ENCODE measurements around the gene CRYBG1. TPM values are rescaled to one million over a fixed set of nuclear protein-coding genes. Genes with fewer than 3 reads are reported as not detected.

Gene CRYBG1
- total RNA-seq, 1 donor from 2014 or later, result 27.5 TPM

- H3K4me1 Mint-ChIP-seq (ENCODE audit: low read depth), result peaks cover 8% of the 10 kb centered on the region
- H3K9me3 Mint-ChIP-seq, result no peaks in the 10 kb centered on the region
- no peak overlapping the region for H3K4me3 Mint-ChIP-seq (ENCODE audit: low read depth)
- H3K27ac Mint-ChIP-seq, result no peak overlapping the region
- H3K36me3 Mint-ChIP-seq (ENCODE audit: low read depth), result no peaks in the 10 kb centered on the region
- DNase-seq (ENCODE audit: low spot score), result peak; percentile 40
- intact Hi-C loops (cut with micrococcal nuclease), result loop anchor here (2.0 to 5.0 kb wide), 3 partner anchors 173 to 639 kb away; no protein-coding TSS in a partner anchor
- H3K27me3 Mint-ChIP-seq (ENCODE audit: low read depth), result peaks cover 22% of the 10 kb centered on the region
Observed at GRCh38 chr6:106339334-106340029, 21.0 kb upstream of the CRYBG1 start.

- no peak for DNase-seq (ENCODE audit: low spot score)
- no peaks in the 10 kb centered on the region for H3K36me3 Mint-ChIP-seq (ENCODE audit: low read depth)
- intact Hi-C loops (cut with micrococcal nuclease), result no loop called here
- H3K27ac Mint-ChIP-seq, result no peak overlapping the region
- H3K4me1 Mint-ChIP-seq (ENCODE audit: low read depth), result peaks cover 5% of the 10 kb centered on the region
- peaks cover 30% of the 10 kb centered on the region for H3K27me3 Mint-ChIP-seq (ENCODE audit: low read depth)
- H3K9me3 Mint-ChIP-seq, result peaks cover 2% of the 10 kb centered on the region
- no peak overlapping the region for H3K4me3 Mint-ChIP-seq (ENCODE audit: low read depth)
Observed at GRCh38 chr6:106347219-106347618, 13.3 kb upstream of the CRYBG1 start.

DNA sequence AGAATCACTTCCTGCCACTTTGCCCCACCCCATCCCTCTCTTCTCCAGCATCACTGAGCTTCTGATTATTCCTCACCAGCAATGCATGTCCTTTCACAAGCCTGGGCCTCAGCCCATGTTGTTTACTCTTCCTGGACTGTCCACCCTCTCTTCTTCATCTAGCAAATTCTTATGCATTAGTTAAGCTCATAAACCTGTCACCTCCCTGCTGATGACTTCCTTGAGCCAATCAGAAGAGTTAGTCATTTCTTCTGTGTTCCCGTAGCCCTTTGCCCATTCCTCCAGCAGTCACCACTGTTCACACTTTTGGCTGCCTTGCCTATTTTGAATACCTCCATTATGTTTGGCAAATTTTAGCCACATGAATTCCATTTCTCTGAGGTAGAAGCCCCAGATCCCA, 4.1 kb upstream of the CRYBG1 start:
- no peak for DNase-seq (ENCODE audit: low spot score)
- Mint-ChIP-seq H3K4me3 (ENCODE audit: low read depth) (no peak overlapping the region), H3K4me1 (ENCODE audit: low read depth) (peaks cover 8% of the 10 kb centered on the region), H3K27me3 (ENCODE audit: low read depth) (peaks cover 64% of the 10 kb centered on the region), H3K27ac (no peak overlapping the region), H3K36me3 (ENCODE audit: low read depth) (no peaks in the 10 kb centered on the region), H3K9me3 (peaks cover 7% of the 10 kb centered on the region)
- intact Hi-C loops (cut with micrococcal nuclease), result no loop called here

DNA sequence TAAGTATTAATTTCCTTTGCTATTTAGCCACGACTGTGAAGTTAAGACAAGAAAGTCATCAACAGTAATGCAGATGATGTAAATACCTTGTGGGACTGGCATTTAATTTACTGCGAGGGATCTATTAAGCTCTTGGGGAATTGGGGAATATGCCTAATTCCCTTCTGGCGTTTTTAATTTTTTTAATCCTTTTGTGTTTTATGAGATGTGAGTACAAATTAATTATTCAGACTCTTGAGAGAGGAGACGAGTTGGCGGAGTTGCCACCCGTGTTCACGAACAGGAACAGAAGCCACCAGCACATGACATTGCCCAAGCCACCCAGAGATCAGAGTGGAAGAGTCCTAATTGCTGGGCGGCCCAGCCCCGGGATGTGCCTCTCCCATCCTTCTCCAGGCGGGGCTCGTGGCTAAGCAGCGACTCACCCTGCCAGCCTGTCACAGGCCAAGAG, 533 bp upstream of the CRYBG1 start:
- peaks cover 9% of the 10 kb centered on the region for H3K4me1 Mint-ChIP-seq (ENCODE audit: low read depth)
- peaks cover 53% of the 10 kb centered on the region for H3K27me3 Mint-ChIP-seq (ENCODE audit: low read depth)
- intact Hi-C loops (cut with micrococcal nuclease), result loop anchor here (10.0 kb wide), 1 partner anchor 615 kb away; the partner anchor contains the start of gene CD24

GRCh38 chr6:106360989-106361430, 493 bp downstream of the CRYBG1 start:
- Mint-ChIP-seq H3K4me1 (ENCODE audit: low read depth) (peaks cover 9% of the 10 kb centered on the region), H3K27ac (no peak overlapping the region), H3K36me3 (ENCODE audit: low read depth) (no peaks in the 10 kb centered on the region), H3K9me3 (no peaks in the 10 kb centered on the region), H3K27me3 (ENCODE audit: low read depth) (peaks cover 45% of the 10 kb centered on the region), H3K4me3 (ENCODE audit: low read depth) (peak overlapping the region; percentile 79)
- no peak for DNase-seq (ENCODE audit: low spot score)
- intact Hi-C loops (cut with micrococcal nuclease), result loop anchor here (10.0 kb wide), 1 partner anchor 614 kb away; the partner anchor contains the start of gene CD24

More for the DNA sequence above, 533 bp upstream of the CRYBG1 start:
- Mint-ChIP-seq H3K4me3 (ENCODE audit: low read depth) (peak overlapping the region; percentile 62), H3K36me3 (ENCODE audit: low read depth) (no peaks in the 10 kb centered on the region), H3K27ac (no peak overlapping the region), H3K9me3 (no peaks in the 10 kb centered on the region)
- DNase-seq (ENCODE audit: low spot score), result no peak

DNA sequence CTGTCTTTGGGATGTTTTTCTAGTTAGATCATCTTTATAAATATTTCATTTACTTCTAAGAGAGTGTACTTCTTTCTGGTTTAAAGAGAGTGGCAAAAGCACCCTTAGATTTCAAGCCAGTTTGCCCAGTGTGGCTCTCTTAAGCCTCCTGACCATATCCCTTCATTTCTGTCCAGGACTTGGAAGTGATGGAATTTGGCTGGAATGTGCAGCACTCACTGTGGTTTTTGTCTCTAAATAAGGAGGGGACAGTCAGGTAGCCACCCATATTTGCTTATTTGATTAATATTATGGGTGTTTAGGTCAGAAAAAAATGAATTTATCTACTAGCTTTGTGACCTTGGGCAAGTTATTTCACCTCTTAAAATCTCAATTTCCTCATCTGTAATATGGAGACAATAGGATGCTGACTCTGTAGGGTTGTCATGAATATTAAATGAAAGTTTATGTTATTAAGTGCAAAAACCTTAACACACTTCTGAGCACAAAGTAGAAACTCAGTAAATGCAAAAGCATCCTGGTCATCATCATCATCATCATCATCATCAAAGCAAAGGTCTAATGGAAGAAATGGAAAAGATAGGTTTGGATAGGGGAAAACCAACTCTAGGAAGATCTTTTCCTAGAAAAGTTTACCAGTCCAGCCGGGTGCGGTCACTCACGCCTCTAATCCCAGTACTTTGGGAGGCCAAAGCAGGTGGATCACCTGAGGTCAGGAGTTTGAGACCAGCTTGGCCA, 3.1 kb downstream of the CRYBG1 start:
- no peak overlapping the region for H3K4me3 Mint-ChIP-seq (ENCODE audit: low read depth)
- no peak overlapping the region for H3K27ac Mint-ChIP-seq
- no peak for DNase-seq (ENCODE audit: low spot score)
- intact Hi-C loops (cut with micrococcal nuclease), result loop anchor here (10.0 kb wide), 1 partner anchor 611 kb away; the partner anchor contains the start of gene CD24
- peaks cover 9% of the 10 kb centered on the region for H3K4me1 Mint-ChIP-seq (ENCODE audit: low read depth)
- peaks cover 35% of the 10 kb centered on the region for H3K27me3 Mint-ChIP-seq (ENCODE audit: low read depth)
- no peaks in the 10 kb centered on the region for H3K9me3 Mint-ChIP-seq
- no peaks in the 10 kb centered on the region for H3K36me3 Mint-ChIP-seq (ENCODE audit: low read depth)

- intact Hi-C loops (cut with micrococcal nuclease), result loop anchor here (10.0 kb wide), 1 partner anchor 605 kb away; the partner anchor contains the start of gene CD24
- DNase-seq (ENCODE audit: low spot score), result no peak
- Mint-ChIP-seq H3K27me3 (ENCODE audit: low read depth) (peaks cover 10% of the 10 kb centered on the region), H3K4me1 (ENCODE audit: low read depth) (peaks cover 21% of the 10 kb centered on the region), H3K9me3 (no peaks in the 10 kb centered on the region), H3K27ac (no peak overlapping the region), H3K36me3 (ENCODE audit: low read depth) (no peaks in the 10 kb centered on the region), H3K4me3 (ENCODE audit: low read depth) (no peak overlapping the region)
Observed at GRCh38 chr6:106369739-106370138, 9.2 kb downstream of the CRYBG1 start.

DNA sequence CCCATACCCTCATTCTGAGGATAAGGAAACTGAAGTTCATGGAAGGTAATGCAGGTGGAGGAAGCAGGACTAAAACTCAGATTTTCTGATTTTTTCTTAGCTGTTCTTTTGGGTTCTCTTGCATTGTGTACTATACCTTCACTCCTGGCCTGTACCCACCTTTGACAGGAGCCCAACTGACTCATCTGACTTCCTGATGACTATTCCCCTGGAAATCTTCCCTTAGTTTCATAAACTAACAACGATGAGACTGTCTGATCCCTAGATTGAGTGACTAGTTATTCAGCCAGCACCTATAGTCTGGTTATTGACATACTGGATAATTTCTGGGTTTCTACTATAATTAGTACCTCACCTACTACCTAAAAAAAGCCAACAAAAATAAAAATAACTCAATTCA, 10.1 kb downstream of the CRYBG1 start:
- Mint-ChIP-seq H3K27ac (no peak overlapping the region), H3K4me1 (ENCODE audit: low read depth) (peaks cover 21% of the 10 kb centered on the region), H3K27me3 (ENCODE audit: low read depth) (peaks cover 10% of the 10 kb centered on the region), H3K9me3 (no peaks in the 10 kb centered on the region), H3K36me3 (ENCODE audit: low read depth) (no peaks in the 10 kb centered on the region), H3K4me3 (ENCODE audit: low read depth) (no peak overlapping the region)
- DNase-seq (ENCODE audit: low spot score), result no peak
- intact Hi-C loops (cut with micrococcal nuclease), result no loop called here

DNA sequence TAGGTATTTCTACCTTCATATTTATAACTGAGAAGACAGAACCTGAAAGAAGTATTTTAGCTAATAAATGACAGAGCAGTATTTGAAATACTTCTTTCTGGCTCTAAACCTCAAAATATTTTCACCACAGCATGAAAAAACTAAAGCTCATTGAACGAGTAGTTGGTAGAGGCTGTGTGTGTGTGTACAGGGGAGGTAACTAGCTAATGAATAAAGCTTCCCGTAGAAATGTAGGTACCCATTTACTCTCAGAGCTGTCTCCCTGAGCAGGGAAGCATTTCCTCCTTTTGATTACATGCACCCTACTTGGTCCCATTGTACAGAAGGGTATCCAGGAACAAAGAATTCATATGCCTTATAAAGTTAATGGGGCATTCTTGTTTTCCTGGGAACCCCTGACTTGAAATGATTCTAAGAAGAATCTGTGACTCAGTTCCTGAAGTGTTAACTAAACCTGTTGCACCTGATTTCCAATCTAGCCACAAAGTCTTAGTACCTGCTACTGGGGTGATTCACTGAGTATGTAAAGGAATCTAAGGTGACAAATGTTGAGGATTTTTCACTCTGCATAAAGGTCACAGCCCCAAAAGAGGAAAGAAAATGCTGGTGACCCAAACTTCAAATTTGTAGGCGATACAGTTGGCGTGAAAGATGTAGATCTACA, 12.5 kb downstream of the CRYBG1 start:
- Mint-ChIP-seq H3K27me3 (ENCODE audit: low read depth) (no peaks in the 10 kb centered on the region), H3K4me1 (ENCODE audit: low read depth) (peaks cover 27% of the 10 kb centered on the region), H3K4me3 (ENCODE audit: low read depth) (peak overlapping the region; percentile 17), H3K36me3 (ENCODE audit: low read depth) (no peaks in the 10 kb centered on the region), H3K27ac (peak overlapping the region; percentile 63), H3K9me3 (no peaks in the 10 kb centered on the region)
- DNase-seq (ENCODE audit: low spot score), result no peak
- intact Hi-C loops (cut with micrococcal nuclease), result no loop called here

- Mint-ChIP-seq H3K27ac (peak overlapping the region; percentile 62), H3K27me3 (ENCODE audit: low read depth) (peaks cover 2% of the 10 kb centered on the region), H3K4me1 (ENCODE audit: low read depth) (peaks cover 27% of the 10 kb centered on the region), H3K4me3 (ENCODE audit: low read depth) (peak overlapping the region; percentile 17), H3K9me3 (no peaks in the 10 kb centered on the region), H3K36me3 (ENCODE audit: low read depth) (no peaks in the 10 kb centered on the region)
- intact Hi-C loops (cut with micrococcal nuclease), result no loop called here
- DNase-seq (ENCODE audit: low spot score), result no peak
Observed at GRCh38 chr6:106373502-106374239, 13.2 kb downstream of the CRYBG1 start.

GRCh38 chr6:106377061-106377540, 16.6 kb downstream of the CRYBG1 start:
- Mint-ChIP-seq H3K4me3 (ENCODE audit: low read depth) (no peak overlapping the region), H3K36me3 (ENCODE audit: low read depth) (no peaks in the 10 kb centered on the region), H3K27ac (no peak overlapping the region), H3K9me3 (no peaks in the 10 kb centered on the region), H3K27me3 (ENCODE audit: low read depth) (peaks cover 6% of the 10 kb centered on the region), H3K4me1 (ENCODE audit: low read depth) (peaks cover 30% of the 10 kb centered on the region)
- DNase-seq (ENCODE audit: low spot score), result no peak
- intact Hi-C loops (cut with micrococcal nuclease), result no loop called here

DNA sequence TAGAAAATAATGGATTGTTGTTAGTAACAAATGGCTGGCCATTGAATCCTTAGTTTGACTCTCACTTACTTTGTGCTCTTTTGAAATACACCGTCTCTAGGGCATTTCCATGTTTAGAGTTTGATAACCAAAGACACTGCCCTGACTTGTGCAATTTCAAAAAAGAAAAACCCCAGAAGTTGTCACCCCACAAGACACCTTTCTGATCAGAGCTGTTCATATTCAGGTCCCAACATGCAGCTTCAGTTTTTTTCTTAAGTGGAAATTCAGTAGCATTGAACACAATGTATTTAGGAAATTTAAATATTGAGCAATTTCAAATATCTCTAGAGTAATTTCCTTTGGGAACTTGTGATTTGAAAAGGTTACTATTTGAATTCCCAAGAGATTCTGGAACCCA, 19.4 kb downstream of the CRYBG1 start:
- Mint-ChIP-seq H3K27me3 (ENCODE audit: low read depth) (peaks cover 7% of the 10 kb centered on the region), H3K4me1 (ENCODE audit: low read depth) (peaks cover 12% of the 10 kb centered on the region), H3K9me3 (no peaks in the 10 kb centered on the region), H3K27ac (no peak overlapping the region), H3K4me3 (ENCODE audit: low read depth) (no peak overlapping the region), H3K36me3 (ENCODE audit: low read depth) (no peaks in the 10 kb centered on the region)
- intact Hi-C loops (cut with micrococcal nuclease), result no loop called here
- no peak for DNase-seq (ENCODE audit: low spot score)

Measured in activated T-helper 2 cell treated with anti-CD3 and anti-CD28 coated beads, Interferon-gamma antibody, Interleukin-2, Interleukin-4, amounts not matched to agents 10 μg/mL and 5 μg/mL and 100 μg/mL, durations not matched to agents 14 hours and 24 hours and 36 hours (primary cell).